ENCODE measurements around the gene APH1B.

The APH1B gene

DNA sequence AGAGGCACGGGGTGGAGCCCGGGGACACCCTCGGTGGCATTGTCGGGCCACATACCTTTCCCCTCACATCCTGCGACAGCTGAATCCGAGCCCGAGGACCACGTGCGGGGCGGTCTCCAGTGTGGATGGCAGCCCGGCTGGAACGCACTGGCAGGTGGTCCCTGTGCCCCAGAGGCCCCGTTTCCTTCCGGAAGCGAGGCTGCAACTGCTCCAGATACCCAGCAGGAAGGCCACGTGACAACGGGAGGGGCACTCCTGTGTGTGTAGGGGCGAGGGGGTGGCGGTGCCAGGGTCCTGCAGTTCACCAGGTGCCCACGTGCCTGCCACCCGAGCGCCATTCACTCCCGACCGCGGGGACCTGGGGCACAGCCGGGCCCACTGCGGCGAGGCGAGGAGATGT, 44.1 kb downstream of the APH1B start:
- CTCF ChIA-PET, result no interaction called here
- no peak overlapping the region for H3K27ac ChIP-seq (ENCODE audit: extremely low read depth, low read depth, low read length)
- H3K9me3 ChIP-seq (ENCODE audit: control insufficient read depth, insufficient read depth, low read depth, low read length), result no peaks in the 10 kb centered on the region
- TF ChIP-seq MZF1 (tag by site-specific recombination; IDR thresholded peaks at IDR 0.05; ENCODE audit: borderline replicate concordance), result no peak
- TF ChIP-seq, protein P1, sequence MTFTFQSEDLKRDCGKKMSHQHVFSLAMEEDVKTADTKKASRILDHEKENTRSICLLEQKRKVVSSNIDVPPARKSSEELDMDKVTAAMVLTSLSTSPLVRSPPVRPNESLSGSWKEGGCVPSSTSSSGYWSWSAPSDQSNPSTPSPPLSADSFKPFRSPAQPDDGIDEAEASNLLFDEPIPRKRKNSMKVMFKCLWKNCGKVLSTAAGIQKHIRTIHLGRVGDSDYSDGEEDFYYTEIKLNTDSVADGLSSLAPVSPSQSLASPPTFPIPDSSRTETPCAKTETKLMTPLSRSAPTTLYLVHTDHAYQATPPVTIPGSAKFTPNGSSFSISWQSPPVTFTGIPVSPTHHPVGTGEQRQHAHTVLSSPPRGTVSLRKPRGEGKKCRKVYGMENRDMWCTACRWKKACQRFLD (tag by site-specific recombination; IDR thresholded peaks at IDR 0.05), result no peak
- TF ChIP-seq REPIN1 (tag by site-specific recombination; IDR thresholded peaks at IDR 0.05; ENCODE audit: low read depth), result no peak
- TF ChIP-seq, protein P2, sequence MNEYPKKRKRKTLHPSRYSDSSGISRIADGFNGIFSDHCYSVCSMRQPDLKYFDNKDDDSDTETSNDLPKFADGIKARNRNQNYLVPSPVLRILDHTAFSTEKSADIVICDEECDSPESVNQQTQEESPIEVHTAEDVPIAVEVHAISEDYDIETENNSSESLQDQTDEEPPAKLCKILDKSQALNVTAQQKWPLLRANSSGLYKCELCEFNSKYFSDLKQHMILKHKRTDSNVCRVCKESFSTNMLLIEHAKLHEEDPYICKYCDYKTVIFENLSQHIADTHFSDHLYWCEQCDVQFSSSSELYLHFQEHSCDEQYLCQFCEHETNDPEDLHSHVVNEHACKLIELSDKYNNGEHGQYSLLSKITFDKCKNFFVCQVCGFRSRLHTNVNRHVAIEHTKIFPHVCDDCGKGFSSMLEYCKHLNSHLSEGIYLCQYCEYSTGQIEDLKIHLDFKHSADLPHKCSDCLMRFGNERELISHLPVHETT (tag by site-specific recombination; IDR thresholded peaks at IDR 0.05), result no peak
- no peak for TF ChIP-seq KLF9 (tag by site-specific recombination; IDR thresholded peaks at IDR 0.05; ENCODE audit: low read depth)
- no peak for TF ChIP-seq ZNF391 (tag by site-specific recombination; IDR thresholded peaks at IDR 0.05; ENCODE audit: borderline replicate concordance, low read depth)
- no peak for TF ChIP-seq HOXC10 (CRISPR knock-in tag; IDR thresholded peaks at IDR 0.05)
- TF ChIP-seq YY1 (tag by site-specific recombination; IDR thresholded peaks at IDR 0.05), result no peak
- no peak for TF ChIP-seq OVOL3 (tag by site-specific recombination; IDR thresholded peaks at IDR 0.05)
- TF ChIP-seq SCRT1 (tag by site-specific recombination; IDR thresholded peaks at IDR 0.05; ENCODE audit: borderline replicate concordance), result no peak
- TF ChIP-seq ZNF138 (tag by site-specific recombination; IDR thresholded peaks at IDR 0.05; ENCODE audit: borderline replicate concordance), result no peak
- TF ChIP-seq ZNF548 (tag by site-specific recombination; IDR thresholded peaks at IDR 0.05), result no peak
- TF ChIP-seq, protein P3, sequence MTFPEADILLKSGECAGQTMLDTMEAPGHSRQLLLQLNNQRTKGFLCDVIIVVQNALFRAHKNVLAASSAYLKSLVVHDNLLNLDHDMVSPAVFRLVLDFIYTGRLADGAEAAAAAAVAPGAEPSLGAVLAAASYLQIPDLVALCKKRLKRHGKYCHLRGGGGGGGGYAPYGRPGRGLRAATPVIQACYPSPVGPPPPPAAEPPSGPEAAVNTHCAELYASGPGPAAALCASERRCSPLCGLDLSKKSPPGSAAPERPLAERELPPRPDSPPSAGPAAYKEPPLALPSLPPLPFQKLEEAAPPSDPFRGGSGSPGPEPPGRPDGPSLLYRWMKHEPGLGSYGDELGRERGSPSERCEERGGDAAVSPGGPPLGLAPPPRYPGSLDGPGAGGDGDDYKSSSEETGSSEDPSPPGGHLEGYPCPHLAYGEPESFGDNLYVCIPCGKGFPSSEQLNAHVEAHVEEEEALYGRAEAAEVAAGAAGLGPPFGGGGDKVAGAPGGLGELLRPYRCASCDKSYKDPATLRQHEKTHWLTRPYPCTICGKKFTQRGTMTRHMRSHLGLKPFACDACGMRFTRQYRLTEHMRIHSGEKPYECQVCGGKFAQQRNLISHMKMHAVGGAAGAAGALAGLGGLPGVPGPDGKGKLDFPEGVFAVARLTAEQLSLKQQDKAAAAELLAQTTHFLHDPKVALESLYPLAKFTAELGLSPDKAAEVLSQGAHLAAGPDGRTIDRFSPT (tag by site-specific recombination; IDR thresholded peaks at IDR 0.05), result no peak
- no peak for TF ChIP-seq ZNF24 (tag by site-specific recombination; IDR thresholded peaks at IDR 0.05)
- no peak for TF ChIP-seq BCL11B (tag by site-specific recombination; IDR thresholded peaks at IDR 0.05; ENCODE audit: low read depth)
- POLR2A ChIA-PET, result no interaction called here
- no peak overlapping the region for H3K4me3 ChIP-seq (ENCODE audit: low read depth, low read length)
- no peaks in the 10 kb centered on the region for H3K4me1 ChIP-seq (ENCODE audit: control insufficient read depth, insufficient read depth, low read length)
- H3K36me3 ChIP-seq (ENCODE audit: control insufficient read depth in 2 of 2, insufficient read depth in 1 of 2, low read length in 2 of 2), result no peaks in the 10 kb centered on the region

DNA sequence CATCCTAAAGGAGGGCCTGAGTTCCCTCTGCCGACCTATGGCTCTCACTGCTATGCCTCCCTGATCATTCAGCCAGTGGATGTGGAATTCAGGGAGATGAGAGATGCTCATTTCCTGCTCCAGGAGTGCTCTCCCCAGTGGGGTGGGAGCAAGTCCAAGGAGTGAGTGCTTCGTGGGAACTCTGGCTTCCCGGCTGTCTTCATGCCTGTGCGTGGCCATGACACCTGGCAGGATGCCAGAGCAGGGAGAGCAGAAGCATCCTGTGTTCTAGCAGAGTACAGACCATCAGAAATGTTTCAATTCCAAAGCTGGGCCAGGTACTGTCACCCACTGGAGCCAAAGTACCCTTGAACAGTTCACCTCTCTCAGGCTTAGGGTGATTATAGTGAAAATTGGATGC, 45.1 kb downstream of the APH1B start:
- no peaks in the 10 kb centered on the region for H3K36me3 ChIP-seq (ENCODE audit: control insufficient read depth in 2 of 2, insufficient read depth in 1 of 2, low read length in 2 of 2)
- H3K27ac ChIP-seq (ENCODE audit: extremely low read depth, low read depth, low read length), result no peak overlapping the region
- no peaks in the 10 kb centered on the region for H3K4me1 ChIP-seq (ENCODE audit: control insufficient read depth, insufficient read depth, low read length)
- no peaks in the 10 kb centered on the region for H3K9me3 ChIP-seq (ENCODE audit: control insufficient read depth, insufficient read depth, low read depth, low read length)
- H3K4me3 ChIP-seq (ENCODE audit: low read depth, low read length), result no peak overlapping the region
- POLR2A ChIA-PET, result no interaction called here
- CTCF ChIA-PET, result no interaction called here
- TF ChIP-seq, protein P4, sequence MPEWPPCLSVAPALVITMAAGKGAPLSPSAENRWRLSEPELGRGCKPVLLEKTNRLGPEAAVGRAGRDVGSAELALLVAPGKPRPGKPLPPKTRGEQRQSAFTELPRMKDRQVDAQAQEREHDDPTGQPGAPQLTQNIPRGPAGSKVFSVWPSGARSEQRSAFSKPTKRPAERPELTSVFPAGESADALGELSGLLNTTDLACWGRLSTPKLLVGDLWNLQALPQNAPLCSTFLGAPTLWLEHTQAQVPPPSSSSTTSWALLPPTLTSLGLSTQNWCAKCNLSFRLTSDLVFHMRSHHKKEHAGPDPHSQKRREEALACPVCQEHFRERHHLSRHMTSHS (tag by site-specific recombination; IDR thresholded peaks at IDR 0.05), result no peak
- no peak for TF ChIP-seq ZNF544 (tag by site-specific recombination; IDR thresholded peaks at IDR 0.05)
- no peak for TF ChIP-seq ZFP69B (tag by site-specific recombination; IDR thresholded peaks at IDR 0.05)
- TF ChIP-seq WT1 (tag by site-specific recombination; IDR thresholded peaks at IDR 0.05), result no peak
- no peak for TF ChIP-seq ZFP37 (tag by site-specific recombination; IDR thresholded peaks at IDR 0.05)
- TF ChIP-seq, protein P5, sequence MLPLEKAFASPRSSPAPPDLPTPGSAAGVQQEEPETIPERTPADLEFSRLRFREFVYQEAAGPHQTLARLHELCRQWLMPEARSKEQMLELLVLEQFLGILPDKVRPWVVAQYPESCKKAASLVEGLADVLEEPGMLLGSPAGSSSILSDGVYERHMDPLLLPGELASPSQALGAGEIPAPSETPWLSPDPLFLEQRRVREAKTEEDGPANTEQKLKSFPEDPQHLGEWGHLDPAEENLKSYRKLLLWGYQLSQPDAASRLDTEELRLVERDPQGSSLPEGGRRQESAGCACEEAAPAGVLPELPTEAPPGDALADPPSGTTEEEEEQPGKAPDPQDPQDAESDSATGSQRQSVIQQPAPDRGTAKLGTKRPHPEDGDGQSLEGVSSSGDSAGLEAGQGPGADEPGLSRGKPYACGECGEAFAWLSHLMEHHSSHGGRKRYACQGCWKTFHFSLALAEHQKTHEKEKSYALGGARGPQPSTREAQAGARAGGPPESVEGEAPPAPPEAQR (tag by site-specific recombination; IDR thresholded peaks at IDR 0.05), result no peak
- TF ChIP-seq, protein P6, sequence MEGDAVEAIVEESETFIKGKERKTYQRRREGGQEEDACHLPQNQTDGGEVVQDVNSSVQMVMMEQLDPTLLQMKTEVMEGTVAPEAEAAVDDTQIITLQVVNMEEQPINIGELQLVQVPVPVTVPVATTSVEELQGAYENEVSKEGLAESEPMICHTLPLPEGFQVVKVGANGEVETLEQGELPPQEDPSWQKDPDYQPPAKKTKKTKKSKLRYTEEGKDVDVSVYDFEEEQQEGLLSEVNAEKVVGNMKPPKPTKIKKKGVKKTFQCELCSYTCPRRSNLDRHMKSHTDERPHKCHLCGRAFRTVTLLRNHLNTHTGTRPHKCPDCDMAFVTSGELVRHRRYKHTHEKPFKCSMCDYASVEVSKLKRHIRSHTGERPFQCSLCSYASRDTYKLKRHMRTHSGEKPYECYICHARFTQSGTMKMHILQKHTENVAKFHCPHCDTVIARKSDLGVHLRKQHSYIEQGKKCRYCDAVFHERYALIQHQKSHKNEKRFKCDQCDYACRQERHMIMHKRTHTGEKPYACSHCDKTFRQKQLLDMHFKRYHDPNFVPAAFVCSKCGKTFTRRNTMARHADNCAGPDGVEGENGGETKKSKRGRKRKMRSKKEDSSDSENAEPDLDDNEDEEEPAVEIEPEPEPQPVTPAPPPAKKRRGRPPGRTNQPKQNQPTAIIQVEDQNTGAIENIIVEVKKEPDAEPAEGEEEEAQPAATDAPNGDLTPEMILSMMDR (tag by site-specific recombination; IDR thresholded peaks at IDR 0.05), result no peak
- TF ChIP-seq, protein P7, sequence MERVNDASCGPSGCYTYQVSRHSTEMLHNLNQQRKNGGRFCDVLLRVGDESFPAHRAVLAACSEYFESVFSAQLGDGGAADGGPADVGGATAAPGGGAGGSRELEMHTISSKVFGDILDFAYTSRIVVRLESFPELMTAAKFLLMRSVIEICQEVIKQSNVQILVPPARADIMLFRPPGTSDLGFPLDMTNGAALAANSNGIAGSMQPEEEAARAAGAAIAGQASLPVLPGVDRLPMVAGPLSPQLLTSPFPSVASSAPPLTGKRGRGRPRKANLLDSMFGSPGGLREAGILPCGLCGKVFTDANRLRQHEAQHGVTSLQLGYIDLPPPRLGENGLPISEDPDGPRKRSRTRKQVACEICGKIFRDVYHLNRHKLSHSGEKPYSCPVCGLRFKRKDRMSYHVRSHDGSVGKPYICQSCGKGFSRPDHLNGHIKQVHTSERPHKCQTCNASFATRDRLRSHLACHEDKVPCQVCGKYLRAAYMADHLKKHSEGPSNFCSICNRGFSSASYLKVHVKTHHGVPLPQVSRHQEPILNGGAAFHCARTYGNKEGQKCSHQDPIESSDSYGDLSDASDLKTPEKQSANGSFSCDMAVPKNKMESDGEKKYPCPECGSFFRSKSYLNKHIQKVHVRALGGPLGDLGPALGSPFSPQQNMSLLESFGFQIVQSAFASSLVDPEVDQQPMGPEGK (tag by site-specific recombination; IDR thresholded peaks at IDR 0.05), result no peak
